HG03108 (cell line): ENCODE measurements around the gene SC5D.

Experiments used
- ATAC-seq: cut with Tn5 transposase; IDR thresholded peaks from one replicate; pipeline ENCODE4 v1.9.1; 2021; ENCODE audit warnings: moderate library complexity; ENCODE audit not compliant: unreplicated experiment

Gene SC5D

DNA sequence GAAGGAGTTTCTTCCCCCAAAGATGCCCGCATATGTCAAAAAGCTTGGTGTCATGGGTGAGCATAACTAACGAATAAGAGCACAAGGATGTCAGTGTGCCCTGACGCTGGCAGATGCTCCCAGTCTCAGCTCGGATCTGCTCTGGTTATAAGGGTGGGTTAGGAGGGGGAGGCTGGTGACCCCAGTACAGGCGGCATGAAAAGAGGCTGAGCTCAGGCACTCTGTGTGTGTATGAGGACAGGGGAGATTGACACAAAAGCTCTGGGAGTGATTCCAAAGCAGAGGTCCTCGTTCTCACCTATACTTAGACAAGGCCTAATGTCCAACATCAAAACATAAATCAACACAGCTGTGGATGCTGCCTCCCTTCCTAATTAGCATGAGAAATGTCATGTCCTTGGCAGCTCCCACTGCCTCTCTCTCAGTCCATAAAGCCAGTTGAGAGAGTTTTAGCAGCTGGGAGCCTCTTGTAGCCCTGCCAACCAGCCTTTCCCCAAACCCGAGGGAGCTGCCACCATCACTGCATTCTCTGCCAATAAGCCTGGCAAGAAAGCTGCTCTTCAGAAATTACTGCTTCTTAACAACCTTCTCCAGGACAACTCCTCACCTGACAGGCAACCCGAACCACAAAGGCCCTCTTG, 59.8 kb downstream of the SC5D start:
- no peak for ATAC-seq

DNA sequence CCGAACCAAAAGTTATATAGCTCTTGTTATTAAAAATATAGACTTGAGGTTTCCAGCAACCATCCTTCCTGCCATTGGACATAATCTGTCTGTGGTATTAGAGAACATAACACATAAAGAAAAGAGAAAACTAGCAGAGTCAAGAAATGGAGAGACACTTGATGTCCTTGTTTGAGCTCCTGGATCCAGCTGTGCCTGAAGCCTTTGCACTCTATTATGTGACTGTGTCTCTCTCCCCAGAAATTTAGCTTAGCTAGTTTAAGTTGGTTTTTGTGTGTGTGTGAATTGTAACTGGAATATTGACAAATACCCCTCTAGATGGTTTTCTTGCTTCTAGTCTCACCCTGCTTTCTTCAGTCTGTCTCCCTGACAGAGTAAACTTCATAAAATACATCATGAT, 61.6 kb downstream of the SC5D start:
- ATAC-seq = no peak

DNA sequence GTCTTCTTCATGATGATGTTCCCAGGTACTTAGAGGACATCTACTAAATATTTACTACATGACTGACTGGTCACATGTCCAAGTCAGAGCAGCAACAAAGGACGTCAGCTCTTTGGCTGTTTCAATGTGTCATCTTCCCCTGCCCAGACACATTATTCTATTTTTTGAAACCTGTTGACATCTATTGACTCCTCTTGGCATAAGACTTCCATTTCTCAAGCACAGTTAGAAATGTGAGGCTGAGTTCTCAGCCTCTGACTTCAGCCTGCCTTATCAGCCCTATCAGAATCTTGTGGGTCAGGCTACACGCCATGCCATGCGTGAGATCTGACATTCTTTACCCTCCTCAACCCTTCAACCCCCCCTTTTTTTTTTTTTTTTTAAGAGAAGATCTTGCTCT, 63.8 kb downstream of the SC5D start:
- no peak for ATAC-seq
